GM21723 (cell line): ENCODE measurements around the gene RASA3.
"Not testable (repeated sequence)": the region's sequence is repeated elsewhere in the genome, so short reads cannot be mapped to it uniquely, and the experiment has no call there.

Experiments
- ATAC-seq: cut with Tn5 transposase; IDR thresholded peaks from one replicate; pipeline ENCODE4 v1.9.1; 2021; ENCODE audit warnings: mild to moderate bottlenecking, moderate library complexity; ENCODE audit not compliant: unreplicated experiment

RASA3 gene

DNA sequence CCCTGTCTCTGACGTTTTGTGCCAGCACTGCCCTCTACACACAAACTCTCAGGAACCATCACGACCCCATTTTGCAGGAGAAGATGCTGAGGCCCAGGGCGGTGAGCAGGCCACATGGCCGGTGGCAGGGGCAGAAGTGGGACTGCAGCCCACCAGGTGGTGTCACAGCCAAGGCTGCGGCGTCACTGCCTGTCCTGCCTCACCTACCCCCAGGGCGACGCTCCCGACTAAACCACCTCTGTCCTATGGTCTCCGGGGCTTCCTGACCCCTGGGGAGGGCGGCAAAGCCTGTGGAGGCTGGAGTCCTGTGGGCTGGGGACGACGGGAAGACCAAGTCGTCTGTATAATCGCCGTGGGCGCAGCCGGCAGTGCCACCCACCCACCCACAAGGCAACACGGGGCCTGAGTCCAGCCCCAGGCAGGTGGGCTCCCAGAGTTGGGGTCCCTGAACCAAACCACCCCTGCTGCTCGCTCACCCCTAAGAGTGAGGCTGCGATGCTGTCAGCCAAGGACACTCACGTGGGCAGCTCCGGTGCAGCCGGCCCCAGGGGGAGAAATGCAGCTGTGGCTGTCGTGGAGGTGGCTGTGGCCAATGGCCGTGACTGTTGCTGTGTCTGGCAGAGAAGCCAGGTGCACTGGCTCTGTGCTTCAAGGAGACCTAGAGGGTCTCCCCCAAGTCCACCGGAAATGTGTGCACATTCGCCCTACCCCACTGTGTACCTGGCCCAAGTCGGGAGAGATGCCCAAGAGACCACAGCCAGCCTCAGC lies 29.7 kb downstream of the RASA3 start:
- ATAC-seq, result no peak

DNA sequence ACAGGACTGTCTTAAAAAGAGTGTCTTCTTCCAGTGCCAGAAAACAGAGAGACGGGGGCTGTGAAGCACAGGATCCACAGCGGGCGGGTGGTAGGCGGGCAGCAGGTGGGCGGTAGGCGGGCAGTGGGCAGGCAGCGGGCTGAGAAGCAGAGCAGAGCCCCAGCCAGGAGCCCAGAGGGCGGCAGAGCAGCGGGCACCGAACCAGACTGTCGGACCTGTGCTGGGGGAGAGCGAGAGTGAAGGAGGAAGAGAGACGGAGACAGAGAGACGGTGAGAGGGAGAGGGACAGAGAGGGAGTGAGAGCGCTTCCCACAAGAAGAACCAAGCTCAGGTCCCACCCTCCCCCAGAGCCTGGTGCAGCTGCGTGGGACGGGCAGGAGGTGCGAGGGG lies 30.3 kb downstream of the RASA3 start:
- ATAC-seq, result no peak

DNA sequence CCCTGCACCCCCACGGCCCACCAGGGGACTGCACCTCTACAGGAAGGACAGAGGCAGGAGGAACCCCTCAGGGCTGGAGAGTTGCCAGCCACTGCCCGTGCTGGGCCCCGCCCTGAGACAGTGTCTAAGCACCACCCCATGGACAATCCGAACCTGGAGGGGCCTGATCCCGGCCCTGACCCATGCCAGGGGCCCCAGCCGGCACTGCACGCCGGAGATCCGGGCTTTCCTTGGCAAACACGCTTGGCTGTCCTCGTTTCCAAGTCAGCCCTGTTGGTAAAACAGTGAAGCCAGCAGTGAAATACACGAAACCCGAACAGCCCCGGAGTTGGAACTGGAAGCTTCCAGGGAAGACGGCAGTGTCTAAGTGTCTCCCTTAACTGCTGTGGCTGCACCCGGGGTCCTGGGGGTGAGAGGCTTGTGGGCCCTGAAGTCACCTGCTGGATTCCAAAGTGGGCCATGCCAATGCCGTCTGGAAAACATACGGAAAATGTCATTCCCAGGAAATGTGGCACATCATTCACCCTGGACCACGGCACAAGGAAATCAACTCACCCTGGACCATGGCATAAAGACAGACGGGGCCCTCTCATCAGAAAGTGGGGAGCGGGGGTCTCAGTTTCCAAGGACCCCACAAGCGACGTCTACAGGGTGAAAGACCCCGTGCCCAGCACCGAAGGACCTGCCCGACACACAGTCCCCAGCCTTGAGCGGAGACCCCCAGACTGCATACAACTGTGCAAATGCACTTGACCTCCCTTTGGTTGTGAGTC lies 30.9 kb downstream of the RASA3 start:
- no peak for ATAC-seq

DNA sequence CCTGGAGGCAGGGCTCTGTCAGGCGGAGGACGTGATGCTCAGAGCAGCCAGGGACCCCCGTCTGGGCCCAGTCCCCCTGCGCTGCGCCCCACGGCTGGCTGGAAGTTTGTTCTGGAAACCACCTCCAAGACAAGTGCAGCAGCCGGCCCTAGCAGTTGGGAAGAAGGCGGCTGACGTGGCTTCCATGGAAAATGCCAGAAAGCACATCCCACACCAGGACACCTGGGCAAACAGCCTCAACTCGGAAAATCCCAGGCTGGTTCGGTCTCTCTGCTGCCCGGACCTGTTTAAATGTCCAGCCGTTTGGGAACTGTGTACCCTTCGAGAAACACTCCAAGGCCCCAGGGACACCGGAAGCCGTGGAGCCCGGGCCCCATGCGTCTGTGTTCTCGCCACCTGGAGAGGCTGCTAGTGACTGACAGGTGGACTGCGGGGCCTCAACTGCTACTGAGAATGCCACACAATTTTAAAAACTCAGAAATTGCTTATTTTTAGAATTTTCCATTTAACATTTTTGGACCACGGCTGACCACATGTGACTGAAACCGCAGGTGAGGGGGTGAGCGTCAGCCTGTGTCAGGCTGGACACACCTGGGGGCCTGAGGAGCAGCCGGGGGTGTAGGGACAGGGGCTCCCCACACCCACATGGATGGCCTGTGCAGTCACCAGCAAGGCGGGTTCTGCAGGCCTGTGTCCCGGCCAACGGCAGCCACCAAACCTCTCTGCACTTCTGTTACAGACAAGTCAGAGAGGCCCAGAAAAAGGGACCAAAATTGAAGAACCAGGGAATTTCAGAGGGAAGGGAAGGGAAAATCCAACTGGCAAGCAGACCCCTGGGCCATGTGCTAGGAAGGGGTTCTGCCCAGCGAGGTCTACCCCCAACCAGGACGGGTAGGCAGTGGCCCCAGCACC lies 31.7 kb downstream of the RASA3 start:
- no peak for ATAC-seq

DNA sequence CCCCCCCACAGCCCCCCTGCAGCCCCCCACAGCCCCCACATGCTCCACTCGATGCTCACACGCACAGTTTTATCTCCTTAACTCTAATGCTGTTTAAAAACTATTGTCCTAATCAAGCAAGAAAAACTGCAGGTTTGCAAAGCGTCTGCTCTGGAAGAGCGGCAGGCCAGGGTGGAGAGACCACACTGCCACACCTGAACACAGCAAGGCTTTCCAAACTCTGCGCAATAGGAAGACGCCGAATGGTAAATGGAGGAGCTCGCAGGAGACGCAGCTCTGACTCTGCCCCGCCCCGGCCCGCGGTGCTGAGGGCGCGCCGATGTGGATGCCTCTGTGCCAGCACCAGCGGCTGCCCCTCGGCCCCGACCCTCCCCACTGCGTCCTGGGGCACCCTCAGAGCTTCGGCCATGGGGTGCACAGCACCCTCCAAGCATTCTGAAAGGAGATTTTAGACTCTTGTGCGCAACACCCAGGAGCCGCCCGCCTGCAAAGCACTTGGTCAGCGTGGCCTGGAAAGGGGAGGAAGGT lies 32.4 kb downstream of the RASA3 start:
- ATAC-seq, result no peak

DNA sequence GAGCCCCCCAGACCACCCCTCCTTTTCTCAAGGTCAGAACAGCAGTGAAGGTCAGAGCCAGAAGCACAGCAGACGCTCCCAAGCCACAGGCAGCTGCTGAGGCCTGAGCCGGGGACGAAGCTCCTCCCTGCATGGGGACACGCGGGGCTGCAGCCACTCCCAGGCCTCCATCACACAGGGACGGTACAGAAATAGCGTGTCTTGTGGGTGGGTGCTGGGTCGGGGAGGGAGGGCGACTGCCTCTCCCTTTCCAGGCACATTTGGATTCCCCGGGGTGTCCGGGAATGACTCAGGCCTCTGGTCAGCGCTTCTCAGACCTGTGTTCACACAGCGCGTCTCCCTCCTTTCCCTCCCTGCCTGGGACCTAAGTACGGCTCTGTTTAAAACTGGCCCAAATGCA lies 33.2 kb downstream of the RASA3 start:
- no peak for ATAC-seq

DNA sequence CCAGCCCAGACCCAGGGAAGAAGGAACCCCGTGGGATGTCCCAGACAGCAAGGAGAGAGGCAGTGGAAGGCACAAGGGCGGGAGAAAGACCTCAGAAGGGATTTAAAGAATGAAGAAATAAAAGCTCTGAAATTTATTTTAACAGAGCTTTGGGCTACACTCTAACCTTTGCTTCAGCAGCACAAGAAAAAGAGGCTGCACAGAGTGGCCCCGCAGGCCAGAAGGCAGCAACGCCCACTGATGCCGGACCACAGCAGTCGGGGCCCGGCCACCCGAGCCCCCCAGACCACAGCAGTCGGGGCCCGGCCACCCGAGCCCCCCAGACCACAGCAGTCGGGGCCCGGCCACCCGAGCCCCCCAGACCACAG lies 33.8 kb downstream of the RASA3 start:
- not testable (repeated sequence) for ATAC-seq

DNA sequence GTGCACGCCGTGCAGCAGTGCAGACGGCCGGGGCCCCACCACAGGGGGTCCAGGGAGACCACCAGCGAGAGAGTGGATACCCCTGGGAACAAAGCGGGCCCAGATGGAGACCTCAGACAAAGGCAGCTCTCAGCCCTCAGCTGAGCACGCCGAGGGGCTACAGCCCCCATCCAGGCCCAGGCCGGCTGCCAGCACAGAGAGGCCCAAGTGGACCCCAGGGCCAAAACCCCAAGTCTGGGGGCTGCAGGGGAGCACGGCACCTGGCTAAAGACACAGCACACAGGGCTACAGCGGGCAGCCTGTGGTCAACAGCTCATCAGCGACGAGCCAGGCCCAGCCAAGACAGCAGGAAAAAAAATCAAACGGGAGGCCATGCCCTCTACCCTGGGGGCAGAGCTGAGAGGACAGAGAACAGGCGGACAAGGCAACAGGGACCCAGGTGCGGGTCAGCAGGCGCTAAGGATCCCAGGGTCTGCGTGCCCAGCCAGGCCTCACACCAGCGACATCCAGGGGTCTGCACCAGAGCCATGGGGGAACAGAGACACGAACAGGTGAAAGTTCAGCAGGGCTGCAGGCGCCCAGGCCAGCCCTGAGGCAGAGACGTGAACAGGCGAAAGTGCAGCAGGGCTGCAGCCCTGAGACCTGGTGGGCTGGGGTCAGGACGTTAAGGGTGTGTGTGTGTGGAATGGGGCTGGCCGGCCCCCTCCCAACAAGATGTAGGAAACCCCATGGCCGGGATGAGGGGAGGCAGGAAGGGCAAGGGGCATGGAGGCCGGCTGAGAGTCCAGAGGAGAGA lies 34.3 kb downstream of the RASA3 start:
- ATAC-seq, result no peak

DNA sequence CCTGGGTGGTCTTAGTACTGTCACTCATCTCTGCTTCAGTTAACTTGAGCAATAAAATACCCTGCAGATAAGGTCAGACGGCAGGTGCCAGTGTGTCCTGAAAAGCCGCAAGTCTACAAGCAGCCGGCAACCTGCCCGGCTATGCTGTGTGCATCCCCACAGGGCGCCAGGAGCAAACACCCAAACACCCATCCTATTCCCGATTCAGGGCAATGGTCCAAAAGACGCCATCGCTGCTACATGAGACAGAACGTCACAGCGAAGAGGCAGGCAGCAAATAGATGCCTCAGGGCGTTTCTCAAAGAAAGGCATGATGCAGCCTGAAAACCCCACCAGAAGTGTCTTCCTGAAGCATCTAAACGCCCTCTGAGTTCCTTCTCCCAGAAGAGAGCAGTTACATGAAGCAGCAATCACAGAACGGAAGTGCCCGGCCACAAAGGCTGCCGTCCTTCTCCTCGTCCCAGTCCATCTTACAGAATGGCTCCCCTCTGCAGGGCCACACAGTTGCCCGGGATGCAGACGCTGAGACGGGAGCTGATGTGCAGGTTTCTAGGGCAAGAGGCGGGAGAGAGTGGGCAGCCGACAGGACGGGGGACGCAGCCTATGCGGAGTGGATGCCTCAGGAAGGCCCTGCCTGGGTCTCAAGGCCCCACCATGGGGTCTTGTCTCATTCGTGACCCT lies 35.1 kb downstream of the RASA3 start:
- ATAC-seq, result no peak

DNA sequence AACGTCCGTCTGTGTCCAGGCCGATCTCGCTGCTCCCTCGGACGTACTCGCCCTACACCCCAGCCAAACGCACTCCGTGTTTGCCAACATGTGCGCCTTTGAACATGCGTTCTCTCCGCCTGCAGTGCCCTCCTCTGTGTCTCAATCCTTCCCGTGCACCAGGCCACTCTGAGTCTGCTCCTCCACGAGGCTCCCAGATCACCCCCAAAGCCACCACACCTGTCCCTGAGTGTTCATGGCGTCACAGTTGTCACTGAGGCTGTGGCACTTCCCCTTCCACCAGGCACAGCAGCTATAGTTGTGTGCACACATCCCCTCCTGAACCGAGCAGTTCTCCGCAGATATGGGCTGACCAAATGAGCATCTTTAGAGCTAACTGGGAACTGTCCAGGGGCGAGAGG lies 35.6 kb downstream of the RASA3 start:
- no peak for ATAC-seq

DNA sequence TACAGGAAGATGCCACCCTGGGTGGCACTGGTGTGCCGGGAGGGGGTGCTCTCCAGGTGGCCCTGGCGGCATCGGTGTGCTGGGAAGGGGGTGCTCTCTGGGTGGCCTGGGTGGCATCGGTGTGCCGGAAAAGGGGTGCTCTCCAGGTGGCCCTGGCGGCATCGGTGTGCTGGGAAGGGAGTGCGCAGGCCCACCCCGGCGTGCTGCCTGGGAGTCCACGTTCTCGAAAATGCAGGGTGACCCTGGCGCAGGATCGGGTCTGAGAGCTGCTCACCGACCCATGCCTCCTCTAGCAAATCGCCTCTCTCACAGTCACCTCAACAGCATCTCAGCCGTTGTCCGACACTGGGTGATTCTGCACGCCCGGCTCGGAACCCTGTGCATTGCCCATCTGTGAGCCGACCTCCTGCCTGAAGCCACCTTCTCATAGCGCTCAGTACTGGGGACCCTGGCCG lies 36.4 kb downstream of the RASA3 start:
- ATAC-seq, result no peak

DNA sequence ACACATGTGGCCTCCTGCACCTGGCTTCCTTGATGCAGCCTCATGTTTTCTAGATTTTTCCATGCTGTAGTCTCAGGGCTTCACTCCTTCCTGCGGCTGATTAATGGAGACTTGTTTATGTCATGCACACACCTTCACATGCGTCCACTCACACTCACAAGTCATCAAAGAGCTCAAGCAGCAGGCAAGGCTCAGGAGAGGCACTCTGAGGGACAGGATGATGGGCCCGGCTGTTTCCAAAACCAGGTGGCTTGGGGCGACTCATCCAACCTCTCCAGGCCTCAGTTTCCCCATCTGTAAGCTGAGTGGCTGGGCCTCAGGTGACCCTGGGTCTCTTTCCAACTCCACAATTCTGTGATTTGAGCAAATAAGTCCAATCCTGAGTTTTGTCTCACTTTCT lies 36.9 kb downstream of the RASA3 start:
- no peak for ATAC-seq

DNA sequence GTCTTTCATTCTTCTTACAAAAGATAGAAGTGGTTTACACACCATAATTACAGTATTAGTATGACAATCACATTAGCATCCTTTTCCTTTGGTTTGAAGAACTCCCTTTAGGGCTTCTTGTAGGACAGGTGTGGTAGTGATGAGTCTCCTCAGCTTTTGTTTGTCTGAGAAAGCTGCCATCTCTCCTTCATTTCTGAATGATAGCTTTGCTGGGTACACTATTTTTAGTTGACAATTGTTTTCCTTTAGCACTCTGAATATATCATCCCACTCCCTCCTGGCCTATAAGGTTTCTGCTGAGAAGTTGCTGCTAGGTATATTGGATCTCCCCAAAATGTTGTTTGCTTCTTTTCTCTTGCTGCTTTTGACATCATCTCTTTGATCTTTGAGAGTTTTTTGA lies 39.3 kb downstream of the RASA3 start:
- ATAC-seq, result no peak

DNA sequence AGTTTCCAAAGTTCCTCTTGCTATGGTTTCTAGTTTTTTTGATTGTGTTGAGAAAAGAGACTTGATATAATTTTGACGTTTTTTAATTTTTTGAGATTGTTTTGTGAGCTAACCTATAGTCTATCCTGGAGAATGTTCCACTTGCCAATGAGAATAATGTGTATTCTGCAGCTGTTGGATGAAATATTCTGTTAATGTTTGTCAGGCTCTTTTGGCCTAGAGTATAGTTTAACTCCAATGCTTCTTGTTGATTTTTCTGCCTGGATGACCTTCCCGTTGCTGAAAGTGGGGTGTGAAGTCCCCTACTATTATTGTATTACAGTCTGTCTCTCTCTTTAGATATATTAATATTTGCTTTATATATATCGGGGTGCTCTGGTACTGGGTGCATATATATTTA lies 40.0 kb downstream of the RASA3 start:
- no peak for ATAC-seq

DNA sequence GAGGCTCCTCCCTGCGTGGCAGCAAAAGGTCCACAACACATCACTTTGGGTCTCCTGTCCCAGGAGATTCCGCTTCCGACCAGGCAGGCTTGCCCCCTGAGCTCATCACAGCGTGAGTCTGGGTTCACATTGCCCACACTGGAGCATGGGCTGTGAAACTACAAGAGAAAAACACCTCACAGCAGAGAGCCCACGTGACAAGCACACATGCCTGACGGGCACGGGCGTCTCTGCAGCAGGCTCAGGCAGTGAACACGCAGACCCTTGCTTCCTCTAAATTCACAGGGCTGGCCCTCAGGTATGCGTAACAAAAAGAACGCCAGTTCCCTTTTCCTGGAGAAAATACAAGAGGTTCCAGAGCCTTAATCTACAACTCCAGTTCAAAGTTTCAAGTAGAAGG lies 41.9 kb downstream of the RASA3 start:
- no peak for ATAC-seq

DNA sequence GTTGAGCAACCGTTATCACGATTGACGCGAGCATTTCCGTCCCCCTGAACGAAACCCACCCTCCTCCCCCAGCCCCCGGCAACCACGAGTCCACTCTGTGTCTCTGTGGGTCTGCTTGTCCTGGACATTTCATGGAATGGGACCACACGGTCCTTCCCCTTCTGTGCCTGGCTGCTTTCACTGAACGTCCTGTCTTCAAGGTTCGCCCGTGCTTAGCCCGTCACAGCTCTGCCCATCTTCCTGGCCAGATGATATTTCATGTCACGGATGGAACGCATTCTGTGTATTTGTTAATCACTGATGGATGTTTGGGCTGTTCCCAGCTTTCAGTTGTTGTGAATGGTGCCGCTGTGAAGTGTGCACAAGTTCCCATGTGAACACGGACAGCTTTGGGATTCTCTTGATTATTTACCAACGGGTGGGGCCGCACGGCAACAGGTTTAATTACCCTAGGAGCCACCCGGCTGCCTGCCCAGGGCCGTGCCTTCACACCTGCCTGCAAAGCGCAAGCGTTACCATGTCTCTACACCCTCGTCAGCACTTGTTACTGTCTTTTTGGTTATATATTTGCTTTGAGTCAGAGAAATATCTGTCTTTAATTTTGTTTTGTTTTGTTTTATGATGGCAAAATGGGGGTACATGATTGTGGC lies 42.5 kb downstream of the RASA3 start:
- ATAC-seq, result no peak

DNA sequence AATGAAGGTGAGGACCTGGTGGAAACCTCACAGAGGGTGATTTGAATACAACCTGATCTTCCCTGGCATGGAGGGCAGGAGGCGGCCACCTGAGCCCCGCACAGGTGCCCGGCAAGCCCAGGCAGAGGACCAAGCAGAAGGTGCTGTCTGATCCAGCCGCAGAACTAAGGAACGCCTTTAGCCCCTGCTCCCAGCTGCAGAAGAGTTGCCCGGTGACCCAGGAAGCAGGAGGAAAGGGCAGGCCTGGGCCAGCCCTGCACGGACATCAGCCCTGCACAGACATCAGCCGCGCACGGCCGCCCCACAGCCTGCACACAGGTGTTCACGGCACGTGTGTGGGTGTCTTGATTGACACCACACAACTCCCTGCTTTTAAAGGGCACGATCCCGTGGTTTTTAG lies 43.1 kb downstream of the RASA3 start:
- no peak for ATAC-seq

DNA sequence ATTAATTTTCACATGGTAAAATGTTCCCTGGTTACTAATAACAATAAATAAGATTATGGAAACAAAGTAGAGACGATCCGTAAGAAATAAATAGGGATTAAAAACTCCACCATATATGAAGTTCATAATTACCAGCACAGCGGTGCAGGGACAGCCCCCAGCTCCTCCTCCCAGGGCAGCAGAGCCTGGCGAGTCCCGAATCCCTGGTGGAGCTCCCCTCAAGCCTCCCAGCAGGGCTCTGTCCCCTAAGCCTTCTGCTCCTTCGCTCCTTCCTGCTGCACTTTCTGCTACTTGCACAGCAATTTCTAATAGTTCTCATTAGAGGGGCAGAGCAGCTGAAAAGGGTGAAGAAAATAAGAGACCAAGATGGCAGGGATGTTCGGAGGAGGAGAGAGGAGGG lies 43.6 kb downstream of the RASA3 start:
- ATAC-seq, result no peak

DNA sequence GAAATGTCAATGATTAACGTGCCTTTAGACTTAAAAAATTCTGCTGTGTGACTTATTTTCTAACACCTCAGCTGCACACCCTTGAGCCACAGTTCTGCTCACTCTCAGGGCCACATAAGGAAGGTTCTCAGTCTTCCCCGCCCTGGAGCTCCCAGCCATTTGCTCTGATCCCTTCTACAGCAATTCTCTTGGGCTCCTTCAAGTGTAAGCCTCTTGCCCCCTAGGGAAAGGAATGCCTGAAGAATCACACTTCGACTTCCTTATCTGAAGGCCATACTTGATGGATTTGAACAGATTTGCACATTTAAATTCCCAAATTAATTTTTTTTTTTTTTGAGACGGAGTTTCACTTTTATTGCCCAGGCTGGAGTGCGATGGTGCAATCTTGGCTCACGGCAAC lies 44.2 kb downstream of the RASA3 start:
- ATAC-seq, result no peak
